ENCODE data around the gene ATP13A3.

ATP13A3 gene

DNA sequence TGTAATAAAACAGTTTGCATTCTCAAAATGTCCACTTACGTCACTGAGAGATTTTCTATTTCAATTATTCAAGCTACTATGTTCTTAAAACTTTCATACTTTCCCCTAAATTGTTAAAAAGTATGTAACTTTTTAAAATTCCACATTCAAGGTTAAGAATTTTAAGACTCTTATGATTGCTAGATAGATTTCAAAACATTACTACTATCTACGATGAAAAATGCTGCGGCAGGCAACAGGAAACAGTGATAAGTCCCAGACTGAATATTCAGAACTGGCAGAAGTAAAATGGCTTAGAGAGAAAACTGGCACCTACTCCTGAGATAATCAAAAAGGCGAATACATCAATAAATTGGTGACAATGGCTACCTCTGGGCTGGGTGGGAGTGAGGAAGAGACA, 16.2 kb downstream of the ATP13A3 start:
- no peak for DNase-seq (ENCODE audit: extremely low read depth, insufficient read length)
- TF ChIP-seq, protein P1, sequence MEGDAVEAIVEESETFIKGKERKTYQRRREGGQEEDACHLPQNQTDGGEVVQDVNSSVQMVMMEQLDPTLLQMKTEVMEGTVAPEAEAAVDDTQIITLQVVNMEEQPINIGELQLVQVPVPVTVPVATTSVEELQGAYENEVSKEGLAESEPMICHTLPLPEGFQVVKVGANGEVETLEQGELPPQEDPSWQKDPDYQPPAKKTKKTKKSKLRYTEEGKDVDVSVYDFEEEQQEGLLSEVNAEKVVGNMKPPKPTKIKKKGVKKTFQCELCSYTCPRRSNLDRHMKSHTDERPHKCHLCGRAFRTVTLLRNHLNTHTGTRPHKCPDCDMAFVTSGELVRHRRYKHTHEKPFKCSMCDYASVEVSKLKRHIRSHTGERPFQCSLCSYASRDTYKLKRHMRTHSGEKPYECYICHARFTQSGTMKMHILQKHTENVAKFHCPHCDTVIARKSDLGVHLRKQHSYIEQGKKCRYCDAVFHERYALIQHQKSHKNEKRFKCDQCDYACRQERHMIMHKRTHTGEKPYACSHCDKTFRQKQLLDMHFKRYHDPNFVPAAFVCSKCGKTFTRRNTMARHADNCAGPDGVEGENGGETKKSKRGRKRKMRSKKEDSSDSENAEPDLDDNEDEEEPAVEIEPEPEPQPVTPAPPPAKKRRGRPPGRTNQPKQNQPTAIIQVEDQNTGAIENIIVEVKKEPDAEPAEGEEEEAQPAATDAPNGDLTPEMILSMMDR (IDR thresholded peaks at IDR 0.05; ENCODE audit: insufficient read depth, low read length, poor library complexity, severe bottlenecking) = no peak
- H3K27me3 ChIP-seq (replicated peaks; ENCODE audit: control insufficient read depth, insufficient read depth, low read length) = no peaks in the 10 kb centered on the region
- no peak overlapping the region for H3K4me3 ChIP-seq (replicated peaks; ENCODE audit: low read depth, low read length)
- H3K36me3 ChIP-seq (ENCODE audit: control insufficient read depth, insufficient read depth, low read length) = peaks cover 1% of the 10 kb centered on the region; the same call in 1 of the 2 replicates

DNA sequence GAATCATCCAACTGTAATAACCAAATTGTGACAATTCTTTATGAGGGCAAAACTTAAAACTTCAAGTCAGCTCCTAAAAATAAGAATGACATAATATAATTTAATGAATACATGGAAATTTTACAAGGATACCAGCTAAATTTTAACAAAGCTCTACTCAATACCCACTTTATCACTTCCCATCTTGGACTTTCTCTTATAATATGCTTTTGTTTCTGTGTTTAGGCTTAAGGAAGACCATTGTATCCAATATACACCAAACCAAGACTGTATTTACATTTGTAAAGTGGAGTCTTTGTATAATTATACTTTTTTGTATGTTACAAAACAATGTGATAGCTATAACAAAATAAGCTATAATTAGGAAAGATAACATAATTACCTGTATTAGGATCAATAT, 16.8 kb downstream of the ATP13A3 start:
- H3K36me3 ChIP-seq (ENCODE audit: control insufficient read depth, insufficient read depth, low read length) = peaks cover 1% of the 10 kb centered on the region; the same call in 1 of the 2 replicates
- TF ChIP-seq, protein P1 (IDR thresholded peaks at IDR 0.05; ENCODE audit: insufficient read depth, low read length, poor library complexity, severe bottlenecking) = no peak
- H3K27me3 ChIP-seq (replicated peaks; ENCODE audit: control insufficient read depth, insufficient read depth, low read length) = no peaks in the 10 kb centered on the region
- no peak overlapping the region for H3K4me3 ChIP-seq (replicated peaks; ENCODE audit: low read depth, low read length)
- no peak for DNase-seq (ENCODE audit: extremely low read depth, insufficient read length)

DNA sequence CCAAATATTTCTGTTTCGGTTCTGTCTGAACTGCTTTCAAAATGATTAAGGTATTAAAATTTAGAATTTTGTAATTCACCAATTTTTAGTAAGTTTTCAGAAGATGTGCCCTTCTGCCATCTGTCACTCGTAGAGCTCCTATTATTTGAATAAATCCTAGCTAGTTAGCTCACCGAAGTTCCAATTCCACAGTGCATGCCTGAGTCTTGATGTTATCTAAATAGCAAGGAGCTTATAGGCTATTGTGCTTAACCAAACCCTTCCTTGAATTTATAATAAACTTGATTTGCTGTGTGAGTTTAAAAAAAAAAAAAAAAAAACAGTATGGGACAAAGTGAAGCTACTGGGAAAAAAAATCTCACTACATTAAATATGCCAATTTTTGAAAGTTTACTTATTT, 18.7 kb downstream of the ATP13A3 start:
- Histone ChIP-seq H3K36me3 (ENCODE audit: control insufficient read depth, insufficient read depth, low read length) (no peaks in the 10 kb centered on the region), H3K4me3 (replicated peaks; ENCODE audit: low read depth, low read length) (no peak overlapping the region), H3K27me3 (replicated peaks; ENCODE audit: control insufficient read depth, insufficient read depth, low read length) (no peaks in the 10 kb centered on the region)
- TF ChIP-seq, protein P1 (IDR thresholded peaks at IDR 0.05; ENCODE audit: insufficient read depth, low read length, poor library complexity, severe bottlenecking) = no peak
- no peak for DNase-seq (ENCODE audit: extremely low read depth, insufficient read length)

DNA sequence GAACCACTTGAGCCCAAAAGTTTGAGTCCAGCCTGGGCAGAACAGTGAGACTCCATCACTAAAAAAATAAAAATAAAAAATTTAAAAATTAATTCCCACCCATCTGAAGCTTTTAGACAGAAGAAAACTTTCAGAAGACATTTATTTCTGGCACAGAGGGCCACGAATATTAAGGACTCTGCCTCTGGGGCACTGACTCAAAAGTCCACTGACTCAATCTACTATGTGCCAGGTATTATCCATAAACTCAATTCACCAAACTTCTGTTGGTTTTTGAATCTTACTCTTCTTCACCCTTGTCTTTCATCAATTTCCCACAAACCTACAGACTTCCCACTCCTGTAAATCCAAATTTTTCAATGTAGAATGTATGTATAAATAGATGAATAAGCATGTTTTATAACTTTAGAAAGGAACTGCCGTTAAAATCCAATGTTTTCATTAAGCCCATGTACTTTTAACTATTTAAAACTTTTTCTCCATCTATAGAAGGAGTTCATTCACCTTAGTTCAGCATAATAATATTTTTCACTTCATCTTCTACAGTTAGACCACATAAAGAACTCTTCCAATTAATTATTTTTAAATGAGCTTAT, 19.9 kb downstream of the ATP13A3 start:
- H3K36me3 ChIP-seq (ENCODE audit: control insufficient read depth, insufficient read depth, low read length) = no peaks in the 10 kb centered on the region
- TF ChIP-seq, protein P1 (IDR thresholded peaks at IDR 0.05; ENCODE audit: insufficient read depth, low read length, poor library complexity, severe bottlenecking) = no peak
- H3K4me3 ChIP-seq (replicated peaks; ENCODE audit: low read depth, low read length) = no peak overlapping the region
- no peaks in the 10 kb centered on the region for H3K27me3 ChIP-seq (replicated peaks; ENCODE audit: control insufficient read depth, insufficient read depth, low read length)
- DNase-seq (ENCODE audit: extremely low read depth, insufficient read length) = no peak

DNA sequence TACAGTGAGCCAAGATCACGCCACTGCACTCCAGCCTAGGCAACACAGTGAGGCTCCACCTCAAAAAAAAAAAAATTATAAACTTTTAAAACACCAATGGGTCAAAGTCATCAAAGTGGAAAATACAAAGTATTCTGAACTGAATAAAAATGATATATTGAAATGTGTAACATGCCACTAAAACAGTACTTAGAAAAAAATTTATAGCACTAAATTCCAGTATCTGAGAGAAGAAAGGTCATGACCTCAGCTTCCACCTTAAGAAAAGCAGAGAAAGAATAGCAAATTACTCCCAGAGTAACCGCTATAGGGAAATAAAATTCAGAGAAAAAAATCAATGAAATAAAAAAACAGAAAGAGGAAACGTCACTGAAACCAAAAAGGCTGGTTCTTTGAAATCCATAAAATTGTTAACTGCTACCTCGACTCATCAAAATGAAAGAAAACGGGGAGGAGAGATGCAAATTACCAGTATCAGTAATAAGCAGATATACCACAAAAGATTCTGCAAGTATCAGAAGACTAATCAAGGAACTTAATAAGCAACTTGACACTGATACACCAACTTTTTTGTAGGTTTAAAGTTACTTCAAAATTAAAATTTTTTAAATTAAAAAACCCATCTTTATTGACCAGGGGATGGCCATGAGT, 20.8 kb downstream of the ATP13A3 start:
- DNase-seq (ENCODE audit: extremely low read depth, insufficient read length) = no peak
- TF ChIP-seq, protein P1 (IDR thresholded peaks at IDR 0.05; ENCODE audit: insufficient read depth, low read length, poor library complexity, severe bottlenecking) = no peak
- H3K36me3 ChIP-seq (ENCODE audit: control insufficient read depth, insufficient read depth, low read length) = no peaks in the 10 kb centered on the region
- H3K4me3 ChIP-seq (replicated peaks; ENCODE audit: low read depth, low read length) = no peak overlapping the region
- no peaks in the 10 kb centered on the region for H3K27me3 ChIP-seq (replicated peaks; ENCODE audit: control insufficient read depth, insufficient read depth, low read length)

Data from GM06990 (cell line).